HFF-Myc (cell line): ENCODE results near the gene EMP2.

ENCODE experiments used
- DNase-seq: peaks from one replicate; pipeline ENCODE4 v3.0.0-alpha.2; 2011; ENCODE audit warnings: low read depth; ENCODE audit errors: extremely low read depth
- H3K4me3 ChIP-seq: replicated peaks from 2 replicates; pipeline ENCODE4 v1.5.1; 2011; ENCODE audit warnings: low read depth, mild to moderate bottlenecking, control low read depth, low read length
- CTCF ChIP-seq: IDR thresholded peaks from 2 replicates; pipeline ENCODE4 v1.5.1; 2012; ENCODE audit warnings: mild to moderate bottlenecking, low read depth, low read length, control low read depth; ENCODE audit errors: missing control alignments

The EMP2 gene

GRCh38 chr16:10620120-10620519 is 39.7 kb upstream of the EMP2 start:
- TF ChIP-seq CTCF, result no peak
- DNase-seq, result no peak
- H3K4me3 ChIP-seq, result no peak overlapping the region

GRCh38 chr16:10619271-10619849 is 39.0 kb upstream of the EMP2 start:
- no peak for DNase-seq
- H3K4me3 ChIP-seq, result no peak overlapping the region
- no peak for TF ChIP-seq CTCF

- no peak for DNase-seq
- no peak for TF ChIP-seq CTCF
- H3K4me3 ChIP-seq, result no peak overlapping the region
Measured at GRCh38 chr16:10618710-10619209, 38.4 kb upstream of the EMP2 start.

GRCh38 chr16:10617662-10618420 is 37.4 kb upstream of the EMP2 start:
- DNase-seq, result no peak
- H3K4me3 ChIP-seq, result no peak overlapping the region
- no peak for TF ChIP-seq CTCF

GRCh38 chr16:10616756-10617640 is 36.6 kb upstream of the EMP2 start:
- TF ChIP-seq CTCF, result no peak
- no peak for DNase-seq
- no peak overlapping the region for H3K4me3 ChIP-seq

GRCh38 chr16:10616419-10616755 is 36.0 kb upstream of the EMP2 start:
- H3K4me3 ChIP-seq, result no peak overlapping the region
- TF ChIP-seq CTCF, result no peak
- DNase-seq, result no peak
